Measurements from ENCODE around the gene GIT1. TPM values are rescaled to one million over a fixed set of nuclear protein-coding genes. Genes with fewer than 3 reads are reported as not detected.

The GIT1 gene, protein sequence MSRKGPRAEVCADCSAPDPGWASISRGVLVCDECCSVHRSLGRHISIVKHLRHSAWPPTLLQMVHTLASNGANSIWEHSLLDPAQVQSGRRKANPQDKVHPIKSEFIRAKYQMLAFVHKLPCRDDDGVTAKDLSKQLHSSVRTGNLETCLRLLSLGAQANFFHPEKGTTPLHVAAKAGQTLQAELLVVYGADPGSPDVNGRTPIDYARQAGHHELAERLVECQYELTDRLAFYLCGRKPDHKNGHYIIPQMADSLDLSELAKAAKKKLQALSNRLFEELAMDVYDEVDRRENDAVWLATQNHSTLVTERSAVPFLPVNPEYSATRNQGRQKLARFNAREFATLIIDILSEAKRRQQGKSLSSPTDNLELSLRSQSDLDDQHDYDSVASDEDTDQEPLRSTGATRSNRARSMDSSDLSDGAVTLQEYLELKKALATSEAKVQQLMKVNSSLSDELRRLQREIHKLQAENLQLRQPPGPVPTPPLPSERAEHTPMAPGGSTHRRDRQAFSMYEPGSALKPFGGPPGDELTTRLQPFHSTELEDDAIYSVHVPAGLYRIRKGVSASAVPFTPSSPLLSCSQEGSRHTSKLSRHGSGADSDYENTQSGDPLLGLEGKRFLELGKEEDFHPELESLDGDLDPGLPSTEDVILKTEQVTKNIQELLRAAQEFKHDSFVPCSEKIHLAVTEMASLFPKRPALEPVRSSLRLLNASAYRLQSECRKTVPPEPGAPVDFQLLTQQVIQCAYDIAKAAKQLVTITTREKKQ
- total RNA-seq, result 10 to 100 TPM; 34.6 to 88.4 (median 45.5) TPM

DNA sequence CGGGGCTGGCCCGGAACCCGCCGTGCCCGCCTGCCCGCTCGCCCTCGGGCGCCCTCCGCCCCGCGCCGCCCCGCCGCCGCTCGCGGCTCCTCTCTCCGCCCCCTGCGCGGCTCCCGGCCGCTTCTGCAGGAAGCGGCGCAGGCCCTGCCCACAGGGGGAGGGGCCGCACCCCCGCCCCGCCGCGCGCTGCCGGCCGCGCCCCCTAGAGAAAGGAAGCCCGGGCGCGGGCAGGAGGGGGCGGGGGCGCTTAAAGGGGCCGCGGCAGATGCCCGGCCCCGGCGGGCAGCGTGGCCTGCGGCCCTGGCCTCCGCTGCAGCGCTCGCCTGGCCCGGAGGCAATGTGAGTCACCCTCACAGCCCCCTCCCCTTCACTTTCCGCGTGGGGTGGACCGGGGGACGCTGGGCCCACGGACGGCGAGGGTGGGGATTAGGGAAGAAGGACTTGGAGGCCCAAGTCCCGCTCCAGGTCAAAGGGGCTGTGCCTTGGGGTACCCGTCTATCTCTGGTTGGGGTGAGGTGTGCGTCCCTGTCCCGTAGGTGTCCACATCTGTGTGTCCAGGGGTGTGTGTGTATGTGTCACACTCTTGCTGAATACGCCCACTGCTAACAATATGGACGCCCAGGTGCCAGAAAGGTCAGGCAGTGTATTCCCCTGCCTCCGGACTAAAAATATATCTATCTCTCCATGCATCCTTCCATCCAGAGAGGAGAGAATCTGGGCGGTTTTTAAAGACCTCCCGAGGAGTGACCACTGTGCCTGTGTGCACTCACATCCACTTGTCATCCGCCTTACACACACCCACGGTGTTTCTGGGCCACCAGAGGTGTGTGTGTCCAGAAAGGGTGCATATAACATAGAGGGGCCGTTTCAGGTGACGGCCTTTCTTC is at the start of gene GIT1:
Gene GIT1 (minus strand): TSS at position 125 of the 887 bp plus-strand sequence. CDS start 270 bp downstream, outside the sequence.
- no peaks in the 10 kb centered on the region for H3K36me3 ChIP-seq
- peaks cover 71 to 79% (median 75%) of the 10 kb centered on the region in 4 donors for H3K4me1 ChIP-seq
- H3K27ac ChIP-seq, result peak within 1 kb of the TSS; percentile 84 to 92 (median 89)
- ATAC-seq (ENCODE audit: low FRiP score in 2 of 2) (peak; percentile 82 to 88), DNase-seq (peak; percentile 92 to 97)
- H3K4me3 ChIP-seq, result peak within 1 kb of the TSS; percentile 54 to 95 (median 82)
- no peak for TF ChIP-seq EP300 (IDR thresholded peaks at IDR 0.05)
- TF ChIP-seq POLR2A (IDR thresholded peaks at IDR 0.05), result peak in 2 of 4 donors; percentile 45 to 61
- TF ChIP-seq, protein P1, sequence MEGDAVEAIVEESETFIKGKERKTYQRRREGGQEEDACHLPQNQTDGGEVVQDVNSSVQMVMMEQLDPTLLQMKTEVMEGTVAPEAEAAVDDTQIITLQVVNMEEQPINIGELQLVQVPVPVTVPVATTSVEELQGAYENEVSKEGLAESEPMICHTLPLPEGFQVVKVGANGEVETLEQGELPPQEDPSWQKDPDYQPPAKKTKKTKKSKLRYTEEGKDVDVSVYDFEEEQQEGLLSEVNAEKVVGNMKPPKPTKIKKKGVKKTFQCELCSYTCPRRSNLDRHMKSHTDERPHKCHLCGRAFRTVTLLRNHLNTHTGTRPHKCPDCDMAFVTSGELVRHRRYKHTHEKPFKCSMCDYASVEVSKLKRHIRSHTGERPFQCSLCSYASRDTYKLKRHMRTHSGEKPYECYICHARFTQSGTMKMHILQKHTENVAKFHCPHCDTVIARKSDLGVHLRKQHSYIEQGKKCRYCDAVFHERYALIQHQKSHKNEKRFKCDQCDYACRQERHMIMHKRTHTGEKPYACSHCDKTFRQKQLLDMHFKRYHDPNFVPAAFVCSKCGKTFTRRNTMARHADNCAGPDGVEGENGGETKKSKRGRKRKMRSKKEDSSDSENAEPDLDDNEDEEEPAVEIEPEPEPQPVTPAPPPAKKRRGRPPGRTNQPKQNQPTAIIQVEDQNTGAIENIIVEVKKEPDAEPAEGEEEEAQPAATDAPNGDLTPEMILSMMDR (IDR thresholded peaks at IDR 0.05), result peak in 2 of 6 experiments; percentile 15 to 46
- peak in 1 of 2 donors; percentile 78 for TF ChIP-seq POLR2AphosphoS5 (IDR thresholded peaks at IDR 0.05)
- H3K27me3 ChIP-seq, result peaks cover 0 to 3% (median 0%) of the 10 kb centered on the region in 4 donors
- no peaks in the 10 kb centered on the region for H3K9me3 ChIP-seq
- WGBS, 2 donors, result 16 to 18% methylated on average over 20 to 29 of the region's 70 CpGs

DNA sequence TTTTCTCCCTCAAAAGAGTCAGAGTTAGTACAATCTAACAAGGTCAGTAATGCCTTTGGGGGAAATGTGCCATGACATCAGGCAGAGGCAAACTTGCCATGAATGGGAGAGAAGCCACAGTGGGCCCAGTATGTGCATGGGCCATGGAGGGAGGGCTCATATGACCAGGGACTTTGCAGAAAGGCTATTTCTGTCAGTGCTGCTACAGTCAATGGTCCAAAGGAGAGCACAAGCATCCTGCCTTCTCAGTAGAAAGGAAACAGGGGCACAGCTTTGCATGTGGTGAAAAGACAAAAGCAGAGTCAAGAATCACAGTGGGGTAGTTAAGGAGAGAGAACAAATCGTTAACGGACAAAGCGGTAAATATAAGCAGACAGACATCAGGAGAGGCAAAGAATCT is 44.4 kb upstream of the GIT1 start:
- H3K27me3 ChIP-seq, result no peaks in the 10 kb centered on the region
- ATAC-seq (ENCODE audit: low FRiP score in 2 of 2), result no peak
- no peak overlapping the region for H3K27ac ChIP-seq
- 94 to 95% methylated on average over 3 of the region's 3 CpGs for WGBS, 2 donors
- no peak for DNase-seq
- peaks cover 0 to under 1% (median under 1%) of the 10 kb centered on the region in 4 donors for H3K4me1 ChIP-seq
- no peaks in the 10 kb centered on the region for H3K9me3 ChIP-seq
- H3K4me3 ChIP-seq, result no peak overlapping the region
- H3K36me3 ChIP-seq, result peaks cover 34 to 81% (median 51%) of the 10 kb centered on the region in 4 donors
- TF ChIP-seq POLR2AphosphoS5 (IDR thresholded peaks at IDR 0.05), result no peak
- TF ChIP-seq POLR2A (IDR thresholded peaks at IDR 0.05), result no peak
- TF ChIP-seq EP300 (IDR thresholded peaks at IDR 0.05), result no peak
- TF ChIP-seq, protein P1 (IDR thresholded peaks at IDR 0.05), result no peak

DNA sequence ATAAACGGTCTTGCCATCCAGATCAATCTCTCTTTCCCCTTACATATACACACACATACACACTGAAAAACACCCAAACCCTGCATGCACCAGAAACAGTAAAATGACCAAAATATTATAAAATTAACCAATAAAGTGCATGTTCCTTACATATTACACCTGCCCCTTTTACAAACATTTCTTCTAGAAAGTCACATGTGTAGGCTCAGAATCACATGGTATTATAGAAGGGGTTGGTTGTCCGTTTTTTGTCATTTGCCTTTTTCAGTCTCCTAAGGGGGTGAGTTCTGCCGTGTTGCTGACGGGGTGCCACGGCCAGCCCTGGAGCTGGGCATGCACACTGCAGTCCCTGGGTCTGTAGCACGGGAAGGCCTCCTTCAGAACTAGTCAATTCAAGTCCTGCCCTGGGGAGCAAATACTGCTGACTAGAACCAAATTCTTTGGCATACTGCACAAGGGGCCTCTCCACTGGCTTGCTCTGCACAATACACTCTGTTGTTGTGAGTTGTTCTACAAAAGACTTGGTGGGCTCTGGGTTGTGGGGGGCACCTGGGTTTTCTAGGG is 41.3 kb upstream of the GIT1 start:
- H3K36me3 ChIP-seq, result peaks cover 27 to 64% (median 42%) of the 10 kb centered on the region in 4 donors
- WGBS, 2 donors, result 87 to 92% methylated on average over 6 of the region's 6 CpGs

More for the DNA sequence above, 41.3 kb upstream of the GIT1 start:
- H3K4me1 ChIP-seq, result no peaks in the 10 kb centered on the region
- ATAC-seq (ENCODE audit: low FRiP score in 2 of 2), result peak in 1 of 2 donors; percentile 22
- H3K9me3 ChIP-seq, result no peaks in the 10 kb centered on the region
- no peak overlapping the region for H3K27ac ChIP-seq
- no peak overlapping the region for H3K4me3 ChIP-seq
- DNase-seq, result no peak
- TF ChIP-seq, protein P1 (IDR thresholded peaks at IDR 0.05), result no peak
- TF ChIP-seq POLR2AphosphoS5 (IDR thresholded peaks at IDR 0.05) (no peak), POLR2A (IDR thresholded peaks at IDR 0.05) (no peak), EP300 (IDR thresholded peaks at IDR 0.05) (no peak)
- no peaks in the 10 kb centered on the region for H3K27me3 ChIP-seq
